Stomach smooth muscle (tissue), 2 donors: ENCODE measurements around the gene SCRN3.
"Not testable (repeated sequence)": the region's sequence is repeated elsewhere in the genome, so short reads cannot be mapped to it uniquely, and the experiment has no call there.

ENCODE experiments used
- H3K27ac ChIP-seq: one replicate; pipeline ENCODE4 v1.7.0; 2013; ENCODE audit warnings: mild to moderate bottlenecking, low read length, inconsistent platforms
- H3K27me3 ChIP-seq, 2 donors: one replicate each; pipeline ENCODE4 v1.7.0; 2013; ENCODE audit warnings: low read length in 2 of 2; ENCODE audit not compliant: insufficient read depth in 2 of 2, control insufficient read depth in 1 of 2
- H3K36me3 ChIP-seq, 2 donors: one replicate each; pipeline ENCODE4 v1.7.0; 2013; ENCODE audit warnings: low read length in 2 of 2; ENCODE audit not compliant: control insufficient read depth in 2 of 2, insufficient read depth in 2 of 2
- H3K4me1 ChIP-seq: one replicate; pipeline ENCODE4 v1.7.0; 2013; ENCODE audit warnings: low read length; ENCODE audit not compliant: control insufficient read depth, insufficient read depth
- H3K4me3 ChIP-seq, 2 donors: one replicate each; pipeline ENCODE4 v1.7.0; 2013; ENCODE audit warnings: low read length in 2 of 2
- H3K9ac ChIP-seq, 2 donors: one replicate each; pipeline ENCODE4 v1.7.0; 2013; ENCODE audit warnings: low read length in 2 of 2, mild to moderate bottlenecking in 1 of 2
- H3K9me3 ChIP-seq, 2 donors: one replicate each; pipeline ENCODE4 v1.7.0; 2013; ENCODE audit warnings: low read length in 2 of 2; ENCODE audit not compliant: control insufficient read depth in 2 of 2
- donor health status: healthy.
- donor health status: Pancreatic carcinoma.

Gene SCRN3

DNA sequence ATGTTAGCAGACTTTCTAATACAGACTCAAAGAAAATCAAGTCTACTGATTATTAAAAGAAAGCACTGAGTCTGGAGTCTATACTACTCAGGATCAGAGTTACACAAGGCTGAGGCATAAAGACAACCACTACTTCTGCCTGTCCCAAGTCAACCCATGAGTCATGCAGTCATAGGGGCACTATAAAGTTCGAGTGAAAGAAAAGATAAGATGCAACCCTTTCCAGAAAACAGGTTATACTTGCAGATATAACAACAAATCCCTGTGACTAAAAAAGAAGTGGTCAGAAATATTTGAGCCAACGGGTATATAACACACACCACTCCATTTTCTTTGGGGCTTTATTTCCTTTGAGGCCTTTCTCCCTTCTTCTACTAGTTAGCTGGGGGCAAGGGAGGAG, 18.6 kb upstream of the SCRN3 start:
- H3K4me3 ChIP-seq = no peak overlapping the region
- H3K27ac ChIP-seq = no peak overlapping the region
- H3K27me3 ChIP-seq = no peaks in the 10 kb centered on the region
- peaks cover 35 to 45% of the 10 kb centered on the region in 2 donors for H3K36me3 ChIP-seq
- H3K9me3 ChIP-seq = no peaks in the 10 kb centered on the region
- no peak overlapping the region for H3K9ac ChIP-seq
- no peaks in the 10 kb centered on the region for H3K4me1 ChIP-seq

- no peaks in the 10 kb centered on the region for H3K27me3 ChIP-seq
- H3K4me3 ChIP-seq = no peak overlapping the region
- H3K9me3 ChIP-seq = no peaks in the 10 kb centered on the region
- H3K9ac ChIP-seq = no peak overlapping the region
- no peak overlapping the region for H3K27ac ChIP-seq
- H3K4me1 ChIP-seq = no peaks in the 10 kb centered on the region
- peaks cover 17% of the 10 kb centered on the region in 2 donors for H3K36me3 ChIP-seq
Observed at GRCh38 chr2:174383796-174384195, 11.7 kb upstream of the SCRN3 start.

- H3K27ac ChIP-seq = no peak overlapping the region
- peaks cover 12 to 15% of the 10 kb centered on the region in 2 donors for H3K36me3 ChIP-seq
- H3K4me1 ChIP-seq = no peaks in the 10 kb centered on the region
- H3K4me3 ChIP-seq = no peak overlapping the region
- no peaks in the 10 kb centered on the region for H3K9me3 ChIP-seq
- H3K27me3 ChIP-seq = no peaks in the 10 kb centered on the region
- no peak overlapping the region for H3K9ac ChIP-seq
Observed at GRCh38 chr2:174385201-174385600, 10.3 kb upstream of the SCRN3 start.

- not testable (repeated sequence) for H3K27me3 ChIP-seq, H3K27ac ChIP-seq, H3K4me1 ChIP-seq, H3K4me3 ChIP-seq, H3K9me3 ChIP-seq, H3K9ac ChIP-seq
- peaks cover 11 to 16% of the 10 kb centered on the region in 2 donors for H3K36me3 ChIP-seq
Observed at GRCh38 chr2:174388706-174389105, 6.8 kb upstream of the SCRN3 start.

DNA sequence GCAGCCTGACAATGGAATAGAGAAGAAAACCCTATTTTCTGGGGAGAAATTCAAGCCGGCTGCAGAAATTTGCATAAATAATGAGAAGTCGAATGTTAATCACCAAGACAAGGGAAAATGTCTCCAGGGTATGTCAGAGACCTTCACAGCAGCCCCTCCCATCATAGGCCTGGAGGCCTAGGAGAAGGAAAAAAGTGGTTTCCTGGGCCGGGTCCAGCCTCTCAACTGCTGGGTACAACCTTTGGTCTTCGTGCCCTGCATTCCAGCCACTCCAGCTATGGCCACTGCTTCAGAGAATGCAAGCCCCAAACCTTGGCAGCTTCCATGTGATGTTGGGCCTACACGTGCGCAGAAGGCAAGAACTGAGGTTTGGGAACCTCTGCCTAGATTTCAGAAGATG, 6.0 kb upstream of the SCRN3 start:
- no peak overlapping the region for H3K9ac ChIP-seq
- H3K36me3 ChIP-seq = peaks cover 11 to 16% of the 10 kb centered on the region in 2 donors
- H3K27me3 ChIP-seq = no peaks in the 10 kb centered on the region
- no peak overlapping the region for H3K27ac ChIP-seq
- H3K9me3 ChIP-seq = no peaks in the 10 kb centered on the region
- no peak overlapping the region for H3K4me3 ChIP-seq
- peaks cover 3% of the 10 kb centered on the region for H3K4me1 ChIP-seq

DNA sequence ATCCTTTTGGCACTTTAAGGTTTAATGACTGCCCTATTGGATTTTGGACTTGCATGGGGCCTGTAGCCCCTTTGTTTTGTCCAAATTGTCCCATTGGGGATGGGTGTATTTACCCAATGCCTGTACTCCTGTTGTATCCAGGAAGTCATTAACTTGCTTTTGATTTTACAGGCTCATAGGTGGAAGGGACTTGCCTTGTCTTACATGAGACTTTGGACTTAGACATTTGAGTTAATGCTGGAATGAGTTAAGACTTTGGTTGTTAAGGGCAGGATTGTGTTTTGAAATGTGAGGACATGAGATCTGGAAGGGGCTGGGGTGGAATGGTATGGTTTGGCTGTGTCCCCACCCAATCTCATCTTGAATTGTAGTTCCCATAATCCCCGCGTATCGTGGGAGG, 5.2 kb upstream of the SCRN3 start:
- not testable (repeated sequence) for H3K9ac ChIP-seq, H3K27ac ChIP-seq, H3K27me3 ChIP-seq, H3K9me3 ChIP-seq, H3K4me1 ChIP-seq, H3K4me3 ChIP-seq
- H3K36me3 ChIP-seq = peaks cover 11 to 16% of the 10 kb centered on the region in 2 donors

GRCh38 chr2:174392706-174393105, 2.8 kb upstream of the SCRN3 start:
- H3K9ac ChIP-seq = no peak overlapping the region
- H3K27me3 ChIP-seq = no peaks in the 10 kb centered on the region
- peaks cover 10% of the 10 kb centered on the region for H3K4me1 ChIP-seq
- H3K4me3 ChIP-seq = no peak overlapping the region
- H3K36me3 ChIP-seq = peaks cover 2 to 7% of the 10 kb centered on the region in 2 donors
- H3K9me3 ChIP-seq = no peaks in the 10 kb centered on the region
- no peak overlapping the region for H3K27ac ChIP-seq

- Histone ChIP-seq H3K4me1 (peaks cover 10% of the 10 kb centered on the region), H3K27ac (peak overlapping the region; percentile 77), H3K36me3 (peaks cover 4 to 10% of the 10 kb centered on the region in 2 donors), H3K27me3 (no peaks in the 10 kb centered on the region), H3K9me3 (no peaks in the 10 kb centered on the region), H3K4me3 (peak overlapping the region; percentile 96 to 97), H3K9ac (peak overlapping the region; percentile 91 to 96)
Observed at GRCh38 chr2:174395969-174396630, 570 bp downstream of the SCRN3 start.

DNA sequence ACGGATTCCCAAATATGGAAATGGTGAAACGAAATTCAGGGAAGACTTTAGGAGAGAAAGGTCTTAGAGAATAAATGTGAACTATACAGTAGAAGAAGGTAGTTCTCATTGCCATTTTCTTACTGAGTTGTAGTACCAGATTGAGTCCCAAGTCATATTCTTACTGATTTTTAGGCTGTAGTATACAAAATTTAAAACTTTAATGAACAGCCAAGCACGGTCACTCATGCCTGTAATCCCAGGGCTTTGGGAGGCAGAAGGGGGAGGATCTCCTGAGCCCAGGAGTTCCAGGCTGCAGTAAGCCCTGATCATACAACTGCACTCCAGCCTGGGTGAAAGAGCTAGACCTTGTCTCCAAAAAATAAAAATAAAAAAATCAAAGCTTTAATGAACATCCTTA, 2.2 kb downstream of the SCRN3 start:
- H3K36me3 ChIP-seq = peaks cover 4 to 6% of the 10 kb centered on the region in 2 donors
- H3K4me3 ChIP-seq = no peak overlapping the region
- no peak overlapping the region for H3K27ac ChIP-seq
- peaks cover 10% of the 10 kb centered on the region for H3K4me1 ChIP-seq
- no peaks in the 10 kb centered on the region for H3K27me3 ChIP-seq
- H3K9ac ChIP-seq = no peak overlapping the region
- H3K9me3 ChIP-seq = no peaks in the 10 kb centered on the region

GRCh38 chr2:174399171-174399570, 3.6 kb downstream of the SCRN3 start:
- H3K27me3 ChIP-seq = no peaks in the 10 kb centered on the region
- no peaks in the 10 kb centered on the region for H3K9me3 ChIP-seq
- H3K36me3 ChIP-seq = peaks cover 6 to 7% of the 10 kb centered on the region in 2 donors
- no peak overlapping the region for H3K4me3 ChIP-seq
- H3K9ac ChIP-seq = no peak overlapping the region
- no peak overlapping the region for H3K27ac ChIP-seq
- H3K4me1 ChIP-seq = peaks cover 9% of the 10 kb centered on the region

- no peak overlapping the region for H3K27ac ChIP-seq
- no peaks in the 10 kb centered on the region for H3K27me3 ChIP-seq
- H3K4me3 ChIP-seq = no peak overlapping the region
- no peaks in the 10 kb centered on the region for H3K9me3 ChIP-seq
- H3K4me1 ChIP-seq = peaks cover 5% of the 10 kb centered on the region
- peaks cover 6 to 7% of the 10 kb centered on the region in 2 donors for H3K36me3 ChIP-seq
- H3K9ac ChIP-seq = no peak overlapping the region
Observed at GRCh38 chr2:174400853-174401252, 5.3 kb downstream of the SCRN3 start.
